ENCODE data around the gene ZNF512B. TPM values are rescaled to one million over a fixed set of nuclear protein-coding genes. Genes with fewer than 3 reads are reported as not detected.

Gene ZNF512B
- total RNA-seq, 2 donors from 2014 or later, result 10.2 to 13.8 TPM

DNA sequence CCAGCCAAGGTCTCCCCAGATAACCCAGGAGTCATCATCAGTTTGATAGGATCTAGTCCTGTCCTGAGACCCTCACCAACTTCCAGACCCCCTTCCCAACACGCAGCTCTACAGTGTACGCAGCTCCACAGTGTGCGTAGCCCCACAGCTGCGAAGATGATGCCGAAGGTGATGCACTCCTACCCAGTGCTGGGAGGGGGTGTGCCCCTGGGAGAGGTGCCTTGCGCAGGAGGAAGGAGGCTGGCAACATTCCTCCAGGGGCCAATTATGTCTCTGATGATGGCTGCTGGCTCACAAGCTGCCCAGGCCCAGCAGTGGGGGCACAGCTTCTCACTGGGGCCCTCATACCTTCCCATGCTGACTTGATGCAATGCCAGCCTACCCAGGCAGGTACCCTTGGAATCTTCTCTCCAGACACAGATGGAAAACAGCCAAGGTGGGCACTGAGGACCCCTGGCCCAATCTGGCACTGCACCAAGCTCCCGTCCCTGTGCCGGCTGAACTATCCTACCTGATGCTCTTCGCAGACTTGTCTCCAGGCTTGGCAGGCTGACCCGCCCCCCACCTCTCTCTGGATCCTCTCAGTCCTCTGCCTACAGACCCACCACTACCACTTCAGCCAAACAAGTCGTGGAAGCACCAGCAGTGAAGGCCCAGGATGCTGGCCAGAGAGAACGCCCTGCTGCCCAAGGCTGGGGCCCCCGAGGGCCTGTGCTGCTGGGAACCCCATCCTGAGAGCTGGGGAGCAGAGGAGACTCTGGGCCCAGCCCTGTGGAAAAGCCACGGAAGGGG is 1.4 kb downstream of the ZNF512B start:
- Histone ChIP-seq H3K4me1 (ENCODE audit: control insufficient read depth in 1 of 2, low read depth in 2 of 2) (peaks cover 8 to 17% of the 10 kb centered on the region in 2 donors), H3K27me3 (replicated peaks; ENCODE audit: insufficient read depth) (no peaks in the 10 kb centered on the region), H3K27ac (no peak overlapping the region), H3K4me3 (peak overlapping the region; percentile 80), H3K36me3 (peaks cover 14% of the 10 kb centered on the region), H3K9me3 (no peaks in the 10 kb centered on the region)
- TF ChIP-seq, protein P1, sequence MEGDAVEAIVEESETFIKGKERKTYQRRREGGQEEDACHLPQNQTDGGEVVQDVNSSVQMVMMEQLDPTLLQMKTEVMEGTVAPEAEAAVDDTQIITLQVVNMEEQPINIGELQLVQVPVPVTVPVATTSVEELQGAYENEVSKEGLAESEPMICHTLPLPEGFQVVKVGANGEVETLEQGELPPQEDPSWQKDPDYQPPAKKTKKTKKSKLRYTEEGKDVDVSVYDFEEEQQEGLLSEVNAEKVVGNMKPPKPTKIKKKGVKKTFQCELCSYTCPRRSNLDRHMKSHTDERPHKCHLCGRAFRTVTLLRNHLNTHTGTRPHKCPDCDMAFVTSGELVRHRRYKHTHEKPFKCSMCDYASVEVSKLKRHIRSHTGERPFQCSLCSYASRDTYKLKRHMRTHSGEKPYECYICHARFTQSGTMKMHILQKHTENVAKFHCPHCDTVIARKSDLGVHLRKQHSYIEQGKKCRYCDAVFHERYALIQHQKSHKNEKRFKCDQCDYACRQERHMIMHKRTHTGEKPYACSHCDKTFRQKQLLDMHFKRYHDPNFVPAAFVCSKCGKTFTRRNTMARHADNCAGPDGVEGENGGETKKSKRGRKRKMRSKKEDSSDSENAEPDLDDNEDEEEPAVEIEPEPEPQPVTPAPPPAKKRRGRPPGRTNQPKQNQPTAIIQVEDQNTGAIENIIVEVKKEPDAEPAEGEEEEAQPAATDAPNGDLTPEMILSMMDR (IDR thresholded peaks at IDR 0.05), result no peak
- DNase-seq (ENCODE audit: low spot score) (no peak), ATAC-seq (ENCODE audit: insufficient number of reproducible peaks, low FRiP score, low read depth) (no peak)

DNA sequence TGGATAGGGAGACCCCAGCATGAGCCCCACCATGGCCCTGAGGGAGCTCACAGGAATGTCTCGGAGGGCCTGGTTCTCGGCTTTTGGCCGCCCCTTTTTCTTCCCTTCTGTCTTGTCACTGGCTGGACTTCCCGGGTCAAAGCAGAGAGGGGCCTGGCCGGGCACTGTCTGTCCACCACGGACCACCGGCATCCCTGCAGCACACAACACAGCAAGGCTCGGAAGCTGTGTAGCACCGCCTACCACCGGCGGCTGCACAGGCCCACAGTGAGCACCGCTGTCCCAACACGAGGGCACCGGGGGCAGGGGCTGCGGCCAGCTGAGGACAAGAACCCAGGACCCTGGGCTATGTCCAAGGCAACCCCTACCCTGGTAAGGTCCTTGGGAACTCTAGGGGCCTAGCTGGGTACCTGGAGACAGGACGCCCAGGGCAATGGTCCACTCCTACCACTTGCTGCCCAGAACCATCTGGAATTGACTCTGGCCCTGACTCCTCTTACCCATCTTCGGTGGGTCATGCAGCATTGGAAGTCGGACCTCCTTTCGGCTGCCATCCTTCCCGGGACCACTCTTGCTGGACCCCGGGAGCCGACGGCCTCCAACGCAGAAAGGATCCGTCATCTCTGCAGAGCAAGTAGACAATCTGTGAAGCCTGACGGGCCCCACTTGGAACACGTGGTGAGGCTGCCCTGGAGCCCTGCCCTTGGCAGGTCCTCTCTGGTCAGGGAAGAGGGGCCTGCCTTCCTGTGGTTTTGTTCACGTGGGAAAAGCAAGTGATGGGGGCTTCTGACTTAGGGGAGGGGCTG is 2.2 kb downstream of the ZNF512B start:
- no peak for DNase-seq (ENCODE audit: low spot score)
- Histone ChIP-seq H3K4me1 (ENCODE audit: control insufficient read depth in 1 of 2, low read depth in 2 of 2) (peaks cover 8 to 16% of the 10 kb centered on the region in 2 donors), H3K27me3 (replicated peaks; ENCODE audit: insufficient read depth) (no peaks in the 10 kb centered on the region), H3K36me3 (peaks cover 16% of the 10 kb centered on the region), H3K27ac (no peak overlapping the region), H3K9me3 (no peaks in the 10 kb centered on the region), H3K4me3 (no peak overlapping the region)
- no peak for ATAC-seq (ENCODE audit: insufficient number of reproducible peaks, low FRiP score, low read depth)
- TF ChIP-seq, protein P1 (IDR thresholded peaks at IDR 0.05), result no peak

DNA sequence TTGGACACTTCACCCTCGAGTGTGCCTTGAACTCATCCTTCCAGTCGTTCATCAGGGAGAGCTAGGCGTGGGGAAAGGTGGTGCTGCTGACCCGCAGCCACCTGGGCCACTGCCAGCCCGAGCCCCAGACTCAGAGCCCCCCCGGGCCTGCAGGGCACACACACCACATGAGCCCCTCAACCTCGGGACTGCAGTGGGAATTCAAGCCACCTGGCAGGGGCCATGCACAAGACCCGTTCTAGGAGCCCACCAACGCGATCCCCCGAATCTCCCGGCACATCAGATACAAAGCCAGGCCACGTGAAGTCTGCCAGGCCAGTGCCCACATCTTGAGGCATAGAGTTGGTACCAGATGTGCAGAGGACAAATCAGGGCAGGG is 2.8 kb downstream of the ZNF512B start:
- peaks cover 20% of the 10 kb centered on the region for H3K36me3 ChIP-seq
- H3K27me3 ChIP-seq (replicated peaks; ENCODE audit: insufficient read depth), result no peaks in the 10 kb centered on the region
- DNase-seq (ENCODE audit: low spot score) (no peak), ATAC-seq (ENCODE audit: insufficient number of reproducible peaks, low FRiP score, low read depth) (no peak)
- TF ChIP-seq, protein P1 (IDR thresholded peaks at IDR 0.05), result no peak
- H3K4me3 ChIP-seq, result no peak overlapping the region
- H3K27ac ChIP-seq, result no peak overlapping the region
- H3K4me1 ChIP-seq (ENCODE audit: control insufficient read depth in 1 of 2, low read depth in 2 of 2), result peaks cover 8 to 16% of the 10 kb centered on the region in 2 donors
- H3K9me3 ChIP-seq, result no peaks in the 10 kb centered on the region

DNA sequence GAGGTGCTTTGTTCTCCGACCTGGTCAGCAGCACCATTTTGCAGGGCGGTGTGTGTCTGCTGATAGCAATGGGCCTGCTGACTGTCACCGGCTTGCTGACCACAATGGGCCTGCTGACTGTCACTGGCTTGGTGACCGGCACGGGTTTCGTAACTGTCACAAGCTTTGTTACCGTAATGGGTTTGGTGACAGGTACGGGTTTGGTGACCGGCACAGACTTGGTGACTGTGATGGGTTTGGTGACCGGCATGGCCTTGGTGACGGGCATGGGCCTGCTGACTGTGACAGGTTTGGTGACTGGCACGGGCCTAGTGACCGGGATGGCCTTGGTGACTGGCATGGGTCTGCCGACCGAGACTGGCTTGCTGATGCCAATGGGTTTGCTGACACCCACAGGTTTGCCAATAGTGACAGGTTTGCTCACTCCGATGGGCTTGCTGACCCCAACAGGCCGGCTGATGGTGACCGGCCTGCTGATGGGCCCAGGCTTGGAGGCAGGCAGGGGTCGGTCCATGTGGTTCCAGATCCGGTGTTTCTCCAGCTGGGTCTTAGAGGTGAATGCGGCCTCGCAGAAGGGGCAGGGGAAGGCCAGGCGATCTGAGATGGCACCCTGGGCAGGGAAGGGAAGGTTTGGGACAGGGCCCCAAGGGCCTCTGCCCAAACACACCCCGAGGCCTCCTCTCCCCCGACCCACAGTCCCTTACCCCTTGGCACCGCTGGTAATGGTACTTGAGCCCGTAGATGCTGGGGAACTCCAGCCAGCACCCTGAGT is 3.4 kb downstream of the ZNF512B start:
- TF ChIP-seq, protein P1 (IDR thresholded peaks at IDR 0.05), result no peak
- H3K4me3 ChIP-seq, result no peak overlapping the region
- H3K36me3 ChIP-seq, result peaks cover 26% of the 10 kb centered on the region
- peaks cover 8 to 16% of the 10 kb centered on the region in 2 donors for H3K4me1 ChIP-seq (ENCODE audit: control insufficient read depth in 1 of 2, low read depth in 2 of 2)
- no peak for ATAC-seq (ENCODE audit: insufficient number of reproducible peaks, low FRiP score, low read depth)
- no peaks in the 10 kb centered on the region for H3K9me3 ChIP-seq
- H3K27me3 ChIP-seq (replicated peaks; ENCODE audit: insufficient read depth), result no peaks in the 10 kb centered on the region
- no peak overlapping the region for H3K27ac ChIP-seq
- no peak for DNase-seq (ENCODE audit: low spot score)

DNA sequence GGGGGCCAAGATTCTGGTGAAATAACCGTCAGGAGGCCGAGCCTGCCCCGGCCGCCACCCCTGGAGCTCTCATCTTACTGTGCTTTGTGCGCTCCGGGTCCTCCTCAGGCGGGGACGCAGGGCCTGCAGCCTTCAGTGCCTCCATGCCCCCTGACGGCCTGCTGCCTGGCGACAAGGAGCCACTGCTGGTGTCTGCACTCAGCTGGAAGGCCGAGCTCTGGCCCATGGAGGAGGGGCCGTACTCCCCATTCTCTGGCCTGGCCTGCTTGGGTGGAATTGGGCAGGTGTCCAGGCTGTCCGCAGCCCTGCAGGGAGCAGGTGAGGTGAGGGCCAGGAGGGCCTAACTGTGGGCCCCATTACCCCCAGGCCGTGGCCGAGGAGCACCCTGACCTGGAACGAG is 5.3 kb downstream of the ZNF512B start:
- ATAC-seq (ENCODE audit: insufficient number of reproducible peaks, low FRiP score, low read depth) (no peak), DNase-seq (ENCODE audit: low spot score) (no peak)
- Histone ChIP-seq H3K36me3 (peaks cover 31% of the 10 kb centered on the region), H3K27ac (no peak overlapping the region), H3K4me1 (ENCODE audit: control insufficient read depth in 1 of 2, low read depth in 2 of 2) (peaks cover 8 to 11% of the 10 kb centered on the region in 2 donors), H3K4me3 (no peak overlapping the region), H3K27me3 (replicated peaks; ENCODE audit: insufficient read depth) (no peaks in the 10 kb centered on the region), H3K9me3 (no peaks in the 10 kb centered on the region)
- TF ChIP-seq, protein P1 (IDR thresholded peaks at IDR 0.05), result no peak
